ENCODE results near the gene LMBRD2. TPM values are rescaled to one million over a fixed set of nuclear protein-coding genes. Genes with fewer than 3 reads are reported as not detected.

The LMBRD2 gene
- total and polyA plus RNA-seq, 2 of the 8 experiments (the other 6 are each of a cell fraction or from before 2014, with no cell fraction given) = 1.1 to 4.1 TPM

GRCh38 chr5:36150676-36151433 is 832 bp downstream of the LMBRD2 start (continued):
- no peak for TF ChIP-seq TEAD4 (IDR thresholded peaks at IDR 0.05; ENCODE audit: low read depth, low read length)
- peak; percentile 69 for TF ChIP-seq SAP30 (IDR thresholded peaks at IDR 0.05; ENCODE audit: insufficient read depth, insufficient replicate concordance, low read length)
- TF ChIP-seq BRCA1 (IDR thresholded peaks at IDR 0.05; ENCODE audit: low read depth, low read length) = no peak
- no peak for TF ChIP-seq CHD2 (IDR thresholded peaks at IDR 0.05; ENCODE audit: low read length)
- no peak for TF ChIP-seq POU5F1 (IDR thresholded peaks at IDR 0.05; ENCODE audit: low read depth, low read length)
- no peak for TF ChIP-seq CBX5 (IDR thresholded peaks at IDR 0.05; ENCODE audit: low read depth, low read length)
- TF ChIP-seq NRF1 (IDR thresholded peaks at IDR 0.05; ENCODE audit: low read depth, low read length) = no peak
- no peak for TF ChIP-seq ATF2 (IDR thresholded peaks at IDR 0.05; ENCODE audit: low read length)
- TF ChIP-seq EGR1 (IDR thresholded peaks at IDR 0.05; ENCODE audit: borderline replicate concordance, low read depth, low read length) = no peak
- no peak for TF ChIP-seq EZH2 (IDR thresholded peaks at IDR 0.05; ENCODE audit: low read depth, low read length, severe bottlenecking)
- TF ChIP-seq CHD1 (IDR thresholded peaks at IDR 0.05; ENCODE audit: low read depth, low read length) = no peak
- no peak for TF ChIP-seq MAFK (IDR thresholded peaks at IDR 0.05; ENCODE audit: low read depth, low read length)
- no peak for TF ChIP-seq RBBP5 (IDR thresholded peaks at IDR 0.05; ENCODE audit: borderline replicate concordance, low read depth, low read length)
- no peak for TF ChIP-seq TCF12 (IDR thresholded peaks at IDR 0.05; ENCODE audit: low read depth, low read length)
- TF ChIP-seq BCL11A (IDR thresholded peaks at IDR 0.05; ENCODE audit: low read depth in 2 of 2, low read length in 2 of 2) = no peak
- TF ChIP-seq RAD21 (IDR thresholded peaks at IDR 0.05 in 1 of 2, conservative IDR thresholded peaks at IDR 0.05 in 1 of 2; ENCODE audit: low read depth in 2 of 2, low read length in 2 of 2) = no peak
- no peak for TF ChIP-seq MAX (IDR thresholded peaks at IDR 0.05)
- TF ChIP-seq SIRT6 (IDR thresholded peaks at IDR 0.05; ENCODE audit: low read length) = no peak
- TF ChIP-seq SRF (IDR thresholded peaks at IDR 0.05; ENCODE audit: low read depth, low read length) = peak; percentile 2; the same call in 1 of the 2 replicates
- TF ChIP-seq KDM4A (IDR thresholded peaks at IDR 0.05; ENCODE audit: low read depth, low read length, severe bottlenecking) = peak; percentile 76
- TF ChIP-seq YY1 (IDR thresholded peaks at IDR 0.05; ENCODE audit: low read depth, low read length) = no peak
- TF ChIP-seq EP300 (IDR thresholded peaks at IDR 0.05; ENCODE audit: borderline replicate concordance in 1 of 2, low read depth in 2 of 2, low read length in 2 of 2) = no peak
- peak; percentile 60 for TF ChIP-seq POLR2AphosphoS5 (IDR thresholded peaks at IDR 0.05; ENCODE audit: low read depth, low read length)

All from H1 (cell line).